Sigmoid colon (tissue), 4 donors: Measurements from ENCODE around the gene CPNE4.

ENCODE experiments used
- POLR2A ChIP-seq, 2 donors: fragments of 450-650 bp; IDR thresholded peaks; one replicate each; pipeline ENCODE4 v1.6.1; 2016; ENCODE audit warnings: antibody characterized with exemption in 2 of 2, mild to moderate bottlenecking in 2 of 2, moderate library complexity in 2 of 2
- POLR2AphosphoS5 ChIP-seq, 4 donors: sonication (generic); formaldehyde crosslinking; IDR thresholded peaks; one replicate each; pipeline ENCODE4 v1.6.1; 2017; ENCODE audit warnings: antibody characterized with exemption in 4 of 4
- TF ChIP-seq, protein P1 (sequence below), 4 experiments: fragments of 450-650 bp in 3 of 4; fragments of 200-600 bp in 1 of 4; IDR thresholded peaks; one replicate each; pipeline ENCODE4 v1.5.1; 2016 to 2019; ENCODE audit warnings: antibody characterized with exemption in 4 of 4, mild to moderate bottlenecking in 3 of 4, moderate library complexity in 2 of 4

DNA sequence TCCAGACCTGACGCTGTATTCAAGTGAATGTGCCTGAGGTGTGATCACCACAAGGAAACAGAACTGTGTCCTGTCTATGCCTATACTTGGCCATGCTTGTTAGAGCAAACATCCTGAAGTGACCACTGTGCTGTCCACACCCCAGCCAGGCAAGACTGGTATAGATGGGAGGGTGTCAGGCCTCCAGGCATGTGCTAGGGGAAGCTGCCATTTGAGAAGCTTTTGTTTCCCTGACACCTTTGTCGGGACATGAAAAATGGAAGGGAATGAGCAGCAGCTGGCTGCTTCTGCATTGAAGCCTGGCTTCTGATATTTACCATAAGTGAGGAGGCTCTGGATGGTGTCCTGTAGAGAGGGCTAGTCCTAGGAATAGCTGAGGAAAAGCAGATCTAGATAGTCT is 106.2 kb downstream of the CPNE4 start:
- TF ChIP-seq, protein P1, sequence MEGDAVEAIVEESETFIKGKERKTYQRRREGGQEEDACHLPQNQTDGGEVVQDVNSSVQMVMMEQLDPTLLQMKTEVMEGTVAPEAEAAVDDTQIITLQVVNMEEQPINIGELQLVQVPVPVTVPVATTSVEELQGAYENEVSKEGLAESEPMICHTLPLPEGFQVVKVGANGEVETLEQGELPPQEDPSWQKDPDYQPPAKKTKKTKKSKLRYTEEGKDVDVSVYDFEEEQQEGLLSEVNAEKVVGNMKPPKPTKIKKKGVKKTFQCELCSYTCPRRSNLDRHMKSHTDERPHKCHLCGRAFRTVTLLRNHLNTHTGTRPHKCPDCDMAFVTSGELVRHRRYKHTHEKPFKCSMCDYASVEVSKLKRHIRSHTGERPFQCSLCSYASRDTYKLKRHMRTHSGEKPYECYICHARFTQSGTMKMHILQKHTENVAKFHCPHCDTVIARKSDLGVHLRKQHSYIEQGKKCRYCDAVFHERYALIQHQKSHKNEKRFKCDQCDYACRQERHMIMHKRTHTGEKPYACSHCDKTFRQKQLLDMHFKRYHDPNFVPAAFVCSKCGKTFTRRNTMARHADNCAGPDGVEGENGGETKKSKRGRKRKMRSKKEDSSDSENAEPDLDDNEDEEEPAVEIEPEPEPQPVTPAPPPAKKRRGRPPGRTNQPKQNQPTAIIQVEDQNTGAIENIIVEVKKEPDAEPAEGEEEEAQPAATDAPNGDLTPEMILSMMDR (IDR thresholded peaks at IDR 0.05): no peak
- TF ChIP-seq POLR2A (IDR thresholded peaks at IDR 0.05) (no peak), POLR2AphosphoS5 (IDR thresholded peaks at IDR 0.05) (no peak)
